ENCODE measurements around the gene DNAJB8.

DNA sequence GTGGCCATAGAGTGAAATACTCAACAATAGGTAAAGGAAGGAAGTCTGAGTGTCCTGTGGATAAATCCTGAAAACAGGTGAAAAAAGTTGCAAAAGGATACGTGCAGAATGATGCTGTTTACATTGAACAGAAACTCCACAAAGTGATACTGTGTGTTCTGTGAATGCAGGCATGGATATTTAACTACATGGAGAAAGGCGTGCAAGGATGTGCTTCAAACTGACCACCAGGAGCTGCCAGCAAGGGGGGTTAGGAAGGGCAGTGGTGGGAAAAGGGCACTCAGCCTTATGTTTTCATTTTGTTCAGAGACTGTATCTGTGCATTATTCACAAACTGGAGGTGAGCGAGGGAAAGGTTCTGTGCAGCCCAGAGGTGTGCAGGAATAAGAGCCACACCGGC is 47.4 kb downstream of the DNAJB8 start:
- TF ChIP-seq CTCF (conservative IDR thresholded peaks at IDR 0.05; ENCODE audit: low read depth, low read length) = no peak
- no peak for TF ChIP-seq EZH2 (IDR thresholded peaks at IDR 0.05; ENCODE audit: borderline replicate concordance, low read depth, low read length, poor library complexity, severe bottlenecking)

Data from A673 (cell line).